HL-60 (cell line): ENCODE measurements around the gene ASB18.

Source experiments
- DNase-seq, 2 experiments: peaks; one replicate each; pipeline ENCODE4 v3.0.0-alpha.2; 2010 to 2020; ENCODE audit warnings: low read depth in 1 of 2, low spot score in 1 of 2
- H3K27ac ChIP-seq: fragments of 250-450 bp; sonication (Bioruptor Pico); replicated peaks from 2 replicates; pipeline ENCODE4 v1.5.1; 2020; ENCODE audit warnings: mild to moderate bottlenecking, moderate library complexity
- H3K27me3 ChIP-seq: fragments of 250-450 bp; sonication (Bioruptor Pico); 2 replicates; pipeline ENCODE4 v1.5.1; 2021; ENCODE audit warnings: mild to moderate bottlenecking, moderate library complexity; ENCODE audit not compliant: insufficient read depth, poor library complexity, severe bottlenecking
- H3K4me3 ChIP-seq: replicated peaks from 2 replicates; pipeline ENCODE4 v1.5.1; 2011; ENCODE audit warnings: mild to moderate bottlenecking, control low read depth, low read length; ENCODE audit not compliant: insufficient read depth
- CTCF ChIP-seq: IDR thresholded peaks from one replicate; pipeline ENCODE4 v1.5.1; 2011; ENCODE audit warnings: low read length, control low read depth, inconsistent platforms; ENCODE audit not compliant: insufficient read depth
- GABPA ChIP-seq: IDR thresholded peaks from 2 replicates; pipeline ENCODE4 v1.6.1; 2012; ENCODE audit warnings: low read depth
- POLR2AphosphoS5 ChIP-seq: IDR thresholded peaks from 2 replicates; pipeline ENCODE4 v1.6.1; 2012; ENCODE audit warnings: low read depth
- REST ChIP-seq: IDR thresholded peaks from 2 replicates; pipeline ENCODE4 v1.6.1; 2012; ENCODE audit warnings: low read depth; ENCODE audit not compliant: insufficient replicate concordance
- SPI1 ChIP-seq: IDR thresholded peaks from 2 replicates; pipeline ENCODE4 v1.6.1; 2012; ENCODE audit warnings: low read depth, mild to moderate bottlenecking, borderline replicate concordance

ASB18 gene

GRCh38 chr2:236214376-236214995 lies 49.7 kb downstream of the ASB18 start:
- no peaks in the 10 kb centered on the region for H3K27me3 ChIP-seq
- DNase-seq: no peak
- TF ChIP-seq REST (no peak), CTCF (no peak), GABPA (no peak), POLR2AphosphoS5 (no peak), SPI1 (no peak)
- no peak overlapping the region for H3K27ac ChIP-seq
- H3K4me3 ChIP-seq: no peak overlapping the region

DNA sequence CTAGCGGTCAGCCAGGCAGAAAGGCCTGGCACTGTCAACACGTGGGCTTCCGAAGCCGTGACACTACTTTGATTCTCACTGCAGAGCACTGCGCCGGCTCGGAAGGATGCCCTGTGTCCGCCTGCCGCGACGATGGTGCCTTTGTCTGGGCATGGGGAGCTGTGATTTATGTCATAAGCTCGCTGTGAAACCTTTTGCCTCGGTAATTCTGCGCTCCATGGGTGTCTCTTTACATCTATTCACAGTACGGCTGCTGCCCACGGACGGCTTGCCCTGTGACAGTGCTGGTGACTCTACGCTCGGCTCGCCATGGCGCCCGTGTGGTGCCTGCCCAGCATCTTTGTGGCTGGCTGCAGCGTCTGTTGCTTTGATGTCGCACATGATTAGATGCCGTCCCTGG lies 52.9 kb downstream of the ASB18 start:
- Histone ChIP-seq H3K27ac (no peak overlapping the region), H3K4me3 (no peak overlapping the region), H3K27me3 (no peaks in the 10 kb centered on the region)
- TF ChIP-seq GABPA (no peak), CTCF (no peak), SPI1 (no peak), POLR2AphosphoS5 (no peak), REST (no peak)
- DNase-seq: no peak

GRCh38 chr2:236210536-236210935 lies 53.7 kb downstream of the ASB18 start:
- H3K27me3 ChIP-seq: no peaks in the 10 kb centered on the region
- H3K27ac ChIP-seq: no peak overlapping the region
- H3K4me3 ChIP-seq: no peak overlapping the region
- no peak for DNase-seq
- TF ChIP-seq SPI1 (no peak), REST (no peak), GABPA (no peak), POLR2AphosphoS5 (no peak), CTCF (no peak)
